Hepatocyte (in vitro differentiated cells): ENCODE results near the gene GALNT14. TPM values are rescaled to one million over a fixed set of nuclear protein-coding genes. Genes with fewer than 3 reads are reported as not detected.

ENCODE experiments used
- DNase-seq: peaks from one replicate; pipeline ENCODE4 v3.0.0-alpha.2; 2016; ENCODE audit warnings: low spot score
- H2AFZ ChIP-seq: fragments of 200-600 bp; sonication (generic); 2 replicates; pipeline ENCODE4 v1.6.0; 2016; ENCODE audit warnings: antibody characterized with exemption, mild to moderate bottlenecking
- H3K27ac ChIP-seq: fragments of 200-600 bp; sonication (generic); 2 replicates; pipeline ENCODE4 v1.5.1; 2016; ENCODE audit warnings: mild to moderate bottlenecking
- H3K27me3 ChIP-seq: fragments of 200-600 bp; sonication (generic); 2 replicates; pipeline ENCODE4 v1.6.1; 2016
- H3K36me3 ChIP-seq: fragments of 200-600 bp; sonication (generic); replicated peaks from 2 replicates; pipeline ENCODE4 v1.5.1; 2016; ENCODE audit warnings: low read depth; ENCODE audit not compliant: insufficient read depth
- H3K4me1 ChIP-seq: fragments of 200-600 bp; sonication (generic); 2 replicates; pipeline ENCODE4 v1.5.1; 2016; ENCODE audit warnings: mild to moderate bottlenecking, moderate library complexity; ENCODE audit not compliant: insufficient read depth
- H3K4me2 ChIP-seq: fragments of 200-600 bp; sonication (generic); 2 replicates; pipeline ENCODE4 v1.6.0; 2016
- H3K4me3 ChIP-seq: fragments of 200-600 bp; sonication (generic); 2 replicates; pipeline ENCODE4 v1.5.1; 2016; ENCODE audit warnings: mild to moderate bottlenecking
- H3K79me2 ChIP-seq: fragments of 200-600 bp; sonication (generic); 2 replicates; pipeline ENCODE4 v1.6.0; 2017; ENCODE audit warnings: mild to moderate bottlenecking
- H3K9me2 ChIP-seq: fragments of 200-600 bp; sonication (generic); replicated peaks from 2 replicates; pipeline ENCODE4 v1.6.0; 2017; ENCODE audit warnings: mild to moderate bottlenecking; ENCODE audit not compliant: insufficient read depth
- H3K9me3 ChIP-seq: fragments of 200-600 bp; sonication (generic); 2 replicates; pipeline ENCODE4 v1.5.1; 2016; ENCODE audit warnings: low read depth, mild to moderate bottlenecking
- H4K20me1 ChIP-seq: fragments of 200-600 bp; sonication (generic); 2 replicates; pipeline ENCODE4 v1.6.0; 2016; ENCODE audit warnings: mild to moderate bottlenecking; ENCODE audit not compliant: insufficient read depth, poor library complexity, severe bottlenecking
- EZH2 ChIP-seq: fragments of 200-600 bp; sonication (generic); IDR thresholded peaks from 2 replicates; pipeline ENCODE4 v1.6.1; 2016; ENCODE audit warnings: antibody characterized with exemption, mild to moderate bottlenecking, borderline replicate concordance
- EZH2phosphoT487 ChIP-seq: fragments of 200-600 bp; sonication (generic); IDR thresholded peaks from one replicate; pipeline ENCODE4 v1.6.1; 2018; ENCODE audit warnings: antibody characterized with exemption, mild to moderate bottlenecking, low read depth, moderate library complexity; ENCODE audit not compliant: unreplicated experiment, severe bottlenecking
- WGBS: methylation state at CpG from one replicate; pipeline ENCODE4 v1.1.6; 2016; ENCODE audit warnings: low lambda C conversion rate; ENCODE audit errors: missing lambda C conversion rate; 5-methylcytosine and 5-hydroxymethylcytosine counted together
- polyA plus RNA-seq: library from polyadenylated mRNA; unstranded; fragments of >200 nt; fragmentation: Nextera tagmentation; extraction: Ambion mirVana; gene quantifications from 2 replicates; pipeline ENCODE4 v1.2.1, GENCODE V29; 2016
- total RNA-seq: library from RNA; depleted of rRNA; stranded (reverse); fragments of >200 nt; gene quantifications from 2 replicates; pipeline ENCODE4 v1.2.3, GENCODE V29; 2014
- TF ChIP-seq, protein P1 (sequence below): fragments of 200-600 bp; sonication (generic); IDR thresholded peaks from 2 replicates; pipeline ENCODE4 v1.5.1; 2016; ENCODE audit warnings: antibody characterized with exemption, mild to moderate bottlenecking; ENCODE audit not compliant: poor library complexity

The GALNT14 gene
- total and polyA plus RNA-seq, 2 experiments from 2014 or later: 2.2 to 2.9 TPM

DNA sequence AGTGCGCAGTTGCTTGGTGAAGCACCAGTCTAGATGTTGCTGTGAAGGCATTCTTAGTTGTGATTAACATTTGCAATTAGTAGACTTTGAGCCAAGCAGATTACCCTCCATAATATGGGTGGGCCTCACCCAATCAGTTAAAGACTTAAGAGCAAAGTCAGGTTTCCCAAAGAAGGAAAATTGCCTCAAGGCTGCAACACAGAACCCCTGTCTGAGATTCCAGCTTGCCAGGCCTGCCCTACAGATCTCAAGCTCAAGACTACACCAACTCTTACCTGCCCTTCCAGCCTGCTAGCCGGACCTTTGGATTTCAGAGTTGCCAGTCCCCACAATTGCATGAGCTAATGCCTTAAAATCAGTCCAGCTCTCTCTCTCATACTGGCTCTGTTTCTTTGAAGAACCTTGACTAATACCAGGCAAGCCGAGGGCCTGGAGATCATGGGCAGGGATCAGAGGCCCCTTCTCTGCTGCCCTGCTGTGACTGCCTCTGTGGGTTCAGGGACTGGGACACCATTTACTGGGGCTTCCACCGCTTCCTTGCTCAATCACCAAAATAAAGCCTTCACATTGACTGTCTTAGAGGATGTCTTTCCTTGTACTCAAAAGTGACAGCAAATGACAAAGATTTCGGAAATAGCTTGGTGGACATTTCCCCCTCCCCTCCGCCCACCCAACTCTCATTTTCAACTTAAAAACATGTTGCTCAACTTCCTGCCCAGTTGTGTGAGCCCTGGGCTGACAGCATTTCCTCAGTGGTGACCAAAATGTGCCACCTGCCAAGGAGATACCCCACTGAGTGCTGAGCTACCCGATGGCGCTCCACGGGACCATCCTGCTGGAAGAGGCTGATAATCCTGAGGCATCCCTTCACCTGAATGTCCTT is 86.7 kb downstream of the GALNT14 start:
- Histone ChIP-seq H3K4me1 (no peaks in the 10 kb centered on the region), H3K9me3 (no peaks in the 10 kb centered on the region), H4K20me1 (no peaks in the 10 kb centered on the region), H3K27ac (no peak overlapping the region), H3K27me3 (no peaks in the 10 kb centered on the region), H3K79me2 (no peaks in the 10 kb centered on the region), H3K9me2 (no peaks in the 10 kb centered on the region), H3K36me3 (no peaks in the 10 kb centered on the region), H2AFZ (no peak overlapping the region), H3K4me2 (no peak overlapping the region), H3K4me3 (no peak overlapping the region)
- WGBS: 93% methylated on average over 9 of the region's 9 CpGs
- no peak for DNase-seq
- TF ChIP-seq EZH2phosphoT487 (no peak), EZH2 (no peak)
- TF ChIP-seq, protein P1, sequence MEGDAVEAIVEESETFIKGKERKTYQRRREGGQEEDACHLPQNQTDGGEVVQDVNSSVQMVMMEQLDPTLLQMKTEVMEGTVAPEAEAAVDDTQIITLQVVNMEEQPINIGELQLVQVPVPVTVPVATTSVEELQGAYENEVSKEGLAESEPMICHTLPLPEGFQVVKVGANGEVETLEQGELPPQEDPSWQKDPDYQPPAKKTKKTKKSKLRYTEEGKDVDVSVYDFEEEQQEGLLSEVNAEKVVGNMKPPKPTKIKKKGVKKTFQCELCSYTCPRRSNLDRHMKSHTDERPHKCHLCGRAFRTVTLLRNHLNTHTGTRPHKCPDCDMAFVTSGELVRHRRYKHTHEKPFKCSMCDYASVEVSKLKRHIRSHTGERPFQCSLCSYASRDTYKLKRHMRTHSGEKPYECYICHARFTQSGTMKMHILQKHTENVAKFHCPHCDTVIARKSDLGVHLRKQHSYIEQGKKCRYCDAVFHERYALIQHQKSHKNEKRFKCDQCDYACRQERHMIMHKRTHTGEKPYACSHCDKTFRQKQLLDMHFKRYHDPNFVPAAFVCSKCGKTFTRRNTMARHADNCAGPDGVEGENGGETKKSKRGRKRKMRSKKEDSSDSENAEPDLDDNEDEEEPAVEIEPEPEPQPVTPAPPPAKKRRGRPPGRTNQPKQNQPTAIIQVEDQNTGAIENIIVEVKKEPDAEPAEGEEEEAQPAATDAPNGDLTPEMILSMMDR: no peak

DNA sequence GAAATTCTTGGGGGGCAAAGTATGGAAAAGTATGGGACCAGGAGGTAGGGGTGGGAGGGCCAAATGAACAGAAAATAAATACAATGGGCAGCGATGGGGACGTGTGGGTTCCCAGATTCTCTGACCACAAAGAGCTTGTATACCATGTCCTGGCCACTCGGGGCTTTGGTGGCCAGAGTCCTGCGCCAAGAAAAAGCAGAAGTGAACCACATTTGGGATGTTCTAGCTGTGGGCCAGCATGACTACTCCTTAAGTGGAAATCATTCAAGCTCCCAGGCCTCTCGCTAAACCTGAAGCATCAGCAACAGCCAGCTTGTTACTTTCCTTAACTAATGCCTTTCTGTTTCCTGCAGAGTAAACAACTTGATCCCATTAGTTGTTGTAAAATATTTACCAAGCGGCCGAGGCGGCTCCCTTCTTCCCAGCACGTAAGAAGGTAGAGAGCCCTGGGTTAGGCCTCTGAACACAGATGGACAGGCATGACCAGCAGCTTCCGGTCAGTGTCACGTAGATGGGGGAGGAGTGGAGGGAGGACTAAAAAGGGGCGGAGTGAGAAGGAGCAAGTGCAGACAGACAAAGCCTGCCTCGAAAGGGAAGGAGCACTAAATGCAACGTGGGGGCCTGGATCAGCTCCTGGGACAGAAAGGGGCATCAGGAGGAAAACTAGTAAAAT is 88.2 kb downstream of the GALNT14 start:
- Histone ChIP-seq H2AFZ (no peak overlapping the region), H3K27me3 (no peaks in the 10 kb centered on the region), H3K9me3 (no peaks in the 10 kb centered on the region), H3K4me1 (no peaks in the 10 kb centered on the region), H3K9me2 (no peaks in the 10 kb centered on the region), H3K79me2 (no peaks in the 10 kb centered on the region), H3K27ac (no peak overlapping the region), H3K4me2 (no peak overlapping the region), H3K4me3 (no peak overlapping the region), H4K20me1 (no peaks in the 10 kb centered on the region), H3K36me3 (no peaks in the 10 kb centered on the region)
- TF ChIP-seq, protein P1: no peak
- TF ChIP-seq EZH2: no peak
- TF ChIP-seq EZH2phosphoT487: no peak
- no peak for DNase-seq
- WGBS: 47% methylated on average over 14 of the region's 14 CpGs

GRCh38 chr2:31049264-31049663 is 89.0 kb downstream of the GALNT14 start:
- no peak overlapping the region for H3K27ac ChIP-seq
- no peak overlapping the region for H3K4me2 ChIP-seq
- TF ChIP-seq EZH2phosphoT487 (no peak), EZH2 (no peak)
- TF ChIP-seq, protein P1: no peak
- H4K20me1 ChIP-seq: no peaks in the 10 kb centered on the region
- H3K79me2 ChIP-seq: no peaks in the 10 kb centered on the region
- H3K4me3 ChIP-seq: no peak overlapping the region
- no peaks in the 10 kb centered on the region for H3K36me3 ChIP-seq
- no peaks in the 10 kb centered on the region for H3K4me1 ChIP-seq
- H3K27me3 ChIP-seq: no peaks in the 10 kb centered on the region
- 94% methylated on average over 3 of the region's 3 CpGs for WGBS
- no peak overlapping the region for H2AFZ ChIP-seq
- no peaks in the 10 kb centered on the region for H3K9me2 ChIP-seq
- H3K9me3 ChIP-seq: no peaks in the 10 kb centered on the region
- DNase-seq: no peak
